GM19193 (cell line): ENCODE data around the gene TULP3.

Experiments
- POLR2A ChIP-seq: IDR thresholded peaks from 4 replicates; pipeline ENCODE4 v1.6.1; 2011; ENCODE audit not compliant: insufficient read depth, insufficient read length; ENCODE audit errors: extremely low read depth

Gene TULP3

GRCh38 chr12:2895511-2895910 is 4.8 kb downstream of the TULP3 start:
- TF ChIP-seq POLR2A = no peak

GRCh38 chr12:2897418-2897817 is 6.7 kb downstream of the TULP3 start:
- TF ChIP-seq POLR2A = no peak

- no peak for TF ChIP-seq POLR2A
Measured at GRCh38 chr12:2900642-2901041, 10.0 kb downstream of the TULP3 start.

GRCh38 chr12:2902272-2902880 is 11.7 kb downstream of the TULP3 start:
- no peak for TF ChIP-seq POLR2A

GRCh38 chr12:2904260-2904659 is 13.6 kb downstream of the TULP3 start:
- TF ChIP-seq POLR2A = no peak

- no peak for TF ChIP-seq POLR2A
Measured at GRCh38 chr12:2912216-2912575, 21.5 kb downstream of the TULP3 start.

GRCh38 chr12:2919249-2919648 is 28.6 kb downstream of the TULP3 start:
- no peak for TF ChIP-seq POLR2A

GRCh38 chr12:2922329-2922728 is 31.6 kb downstream of the TULP3 start:
- TF ChIP-seq POLR2A = no peak

- no peak for TF ChIP-seq POLR2A
Measured at GRCh38 chr12:2923057-2923456, 32.4 kb downstream of the TULP3 start.

GRCh38 chr12:2924019-2924418 is 33.3 kb downstream of the TULP3 start:
- no peak for TF ChIP-seq POLR2A

- no peak for TF ChIP-seq POLR2A
Measured at GRCh38 chr12:2925322-2925995, 34.8 kb downstream of the TULP3 start.

GRCh38 chr12:2930865-2931264 is 40.2 kb downstream of the TULP3 start:
- no peak for TF ChIP-seq POLR2A

- no peak for TF ChIP-seq POLR2A
Measured at GRCh38 chr12:2933586-2933985, 42.9 kb downstream of the TULP3 start.

GRCh38 chr12:2934371-2934770 is 43.7 kb downstream of the TULP3 start:
- no peak for TF ChIP-seq POLR2A

- no peak for TF ChIP-seq POLR2A
Measured at GRCh38 chr12:2936301-2936700, 45.6 kb downstream of the TULP3 start.

GRCh38 chr12:2937500-2937899 is 46.8 kb downstream of the TULP3 start:
- TF ChIP-seq POLR2A = no peak

- no peak for TF ChIP-seq POLR2A
Measured at GRCh38 chr12:2939191-2939590, 48.5 kb downstream of the TULP3 start.
